COR-L47 (cell line): ENCODE data around the gene SLC25A19.
"Not testable (repeated sequence)": the region's sequence is repeated elsewhere in the genome, so short reads cannot be mapped to it uniquely, and the experiment has no call there.

Experiments
- DNase-seq: peaks from one replicate; lab custom pipeline; 2025; lab: John Stamatoyannopoulos, UW

The SLC25A19 gene

DNA sequence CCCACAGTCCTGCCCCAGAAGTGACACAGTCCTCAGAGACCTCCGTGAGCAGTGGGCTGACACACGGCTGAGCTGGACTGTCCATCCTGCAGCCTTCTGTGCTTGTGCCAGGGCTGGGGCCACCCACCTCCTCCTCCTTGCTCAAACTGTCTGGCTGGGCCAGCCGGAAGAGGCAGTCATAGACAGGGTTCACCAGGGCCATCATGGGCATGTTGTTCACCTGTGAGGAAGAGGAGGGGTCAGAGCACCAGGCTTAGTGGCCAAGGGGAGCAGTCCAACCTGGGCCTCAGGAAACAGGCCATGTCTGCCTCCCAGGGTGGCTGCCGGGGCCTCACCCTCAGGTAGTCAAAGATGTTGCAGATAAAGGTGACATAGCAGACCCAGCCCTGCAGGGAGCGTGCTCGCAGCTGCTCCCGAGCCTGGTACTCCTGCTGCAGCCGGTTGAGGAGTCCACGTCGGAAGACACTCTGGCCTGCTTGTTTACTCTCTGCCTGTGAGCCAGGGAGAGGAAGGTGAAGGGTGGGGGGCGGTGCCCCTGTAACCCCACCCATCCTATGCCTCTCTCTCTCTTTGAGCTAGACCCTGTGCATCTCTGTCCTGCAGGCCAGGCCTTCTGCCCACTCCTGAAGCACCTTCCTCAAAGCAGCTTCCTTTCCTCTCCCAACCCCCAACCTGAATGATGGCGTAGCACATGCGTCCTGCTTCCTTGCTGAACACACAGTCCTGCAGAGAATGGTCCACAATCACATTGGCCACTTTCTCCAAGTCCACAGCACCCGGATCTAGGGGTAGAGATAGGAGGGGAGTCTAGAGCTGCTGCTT is 21.6 kb downstream of the SLC25A19 start:
- DNase-seq: no peak

DNA sequence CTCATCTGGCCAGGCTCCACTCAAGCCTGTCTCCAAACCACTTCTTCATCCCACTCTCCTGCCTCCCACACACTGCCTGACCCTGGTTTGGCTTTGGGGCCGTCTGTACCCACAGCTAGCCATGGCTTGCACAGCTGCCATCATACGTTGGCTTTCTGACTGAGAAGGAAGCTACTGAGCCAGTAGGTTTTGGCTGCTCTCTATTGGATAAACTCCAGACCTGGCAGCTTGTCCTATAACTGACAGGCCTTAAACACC is 22.2 kb downstream of the SLC25A19 start:
- DNase-seq: no peak

DNA sequence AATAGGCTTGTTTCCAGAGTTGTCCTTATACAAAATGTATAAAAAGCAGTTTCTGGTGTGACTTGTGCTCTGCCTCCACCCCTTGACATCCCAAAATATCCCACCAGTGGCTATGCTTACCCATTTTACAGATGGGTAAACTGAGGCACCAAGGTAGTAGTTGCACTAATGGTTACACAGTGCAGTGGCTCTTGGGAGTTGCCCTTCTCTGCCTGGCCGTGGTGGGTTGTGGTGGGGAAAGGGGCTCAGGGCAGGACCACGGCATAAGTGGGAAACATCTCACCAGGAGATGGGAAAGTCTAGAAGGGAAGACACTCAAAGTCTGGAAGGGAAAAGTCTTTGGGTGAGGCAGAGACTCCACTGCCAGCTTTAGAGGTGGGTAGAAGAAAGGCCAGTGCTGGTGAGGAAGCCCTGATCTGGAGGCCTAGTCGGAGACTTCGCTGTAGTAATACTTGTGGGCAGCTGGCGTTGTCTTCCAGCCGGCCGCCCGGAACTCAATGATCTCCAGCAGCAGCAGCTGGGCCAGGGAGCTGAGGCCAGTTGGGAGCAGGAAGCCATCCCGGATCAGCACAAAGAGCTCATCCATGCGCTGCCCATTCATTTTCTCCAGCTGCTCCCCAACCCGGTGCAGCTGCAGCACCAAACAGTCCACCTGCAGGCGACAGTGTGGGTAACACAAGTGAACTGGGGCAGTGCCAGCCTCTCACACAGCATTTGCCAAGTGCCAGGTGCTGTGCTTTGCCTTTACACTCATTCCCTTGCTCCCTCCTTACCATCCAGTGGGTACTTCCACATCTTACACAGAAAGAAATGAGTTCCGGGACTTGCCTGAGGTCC is 22.7 kb downstream of the SLC25A19 start:
- DNase-seq: no peak

DNA sequence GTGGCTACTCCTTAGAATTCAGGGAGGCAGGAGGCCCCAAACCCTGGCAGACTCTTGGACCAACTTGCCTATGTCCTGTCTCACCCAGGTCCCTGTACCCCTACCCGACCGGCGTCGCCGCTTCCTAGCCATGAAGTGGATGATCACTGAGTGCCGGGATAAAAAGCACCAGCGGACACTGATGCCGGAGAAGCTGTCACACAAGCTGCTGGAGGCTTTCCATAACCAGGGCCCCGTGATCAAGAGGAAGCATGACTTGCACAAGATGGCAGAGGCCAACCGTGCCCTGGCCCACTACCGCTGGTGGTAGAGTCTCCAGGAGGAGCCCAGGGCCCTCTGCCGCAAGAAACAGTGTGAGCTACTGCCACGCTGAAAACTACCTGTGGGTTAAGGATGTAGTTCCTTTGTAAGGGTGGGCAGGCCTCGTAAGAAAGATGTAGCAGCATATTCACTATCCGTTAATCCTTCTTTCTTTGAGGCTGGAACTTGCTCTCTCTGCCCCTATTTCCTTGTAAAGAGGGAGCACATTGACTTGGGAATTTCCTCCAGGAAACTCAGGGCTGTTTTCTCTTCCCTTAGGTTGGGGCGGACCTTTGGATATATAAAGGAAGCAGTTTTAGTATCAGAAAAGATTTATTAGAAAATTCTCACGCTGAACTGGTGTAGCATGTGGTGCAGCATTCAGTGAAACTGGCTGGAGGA is 23.5 kb downstream of the SLC25A19 start:
- no peak for DNase-seq

DNA sequence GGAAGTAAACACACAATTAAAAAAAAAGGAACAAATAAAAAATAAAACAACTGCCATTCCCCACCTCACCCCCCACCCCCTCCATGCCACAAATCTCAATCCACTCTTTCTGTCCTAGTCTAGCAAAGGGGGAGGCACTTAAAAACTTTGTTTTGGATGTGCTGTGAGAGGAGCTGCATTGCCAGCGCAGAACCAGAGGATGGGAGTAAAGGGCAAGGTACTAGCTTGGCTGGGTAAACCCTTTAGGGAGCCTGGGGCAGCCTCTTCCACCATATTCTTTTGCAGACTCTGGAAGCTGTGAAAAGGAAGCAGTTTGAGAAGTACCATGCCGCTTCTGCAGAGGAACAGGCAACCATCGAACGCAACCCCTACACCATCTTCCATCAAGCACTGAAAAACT is 26.2 kb downstream of the SLC25A19 start:
- DNase-seq: no peak

DNA sequence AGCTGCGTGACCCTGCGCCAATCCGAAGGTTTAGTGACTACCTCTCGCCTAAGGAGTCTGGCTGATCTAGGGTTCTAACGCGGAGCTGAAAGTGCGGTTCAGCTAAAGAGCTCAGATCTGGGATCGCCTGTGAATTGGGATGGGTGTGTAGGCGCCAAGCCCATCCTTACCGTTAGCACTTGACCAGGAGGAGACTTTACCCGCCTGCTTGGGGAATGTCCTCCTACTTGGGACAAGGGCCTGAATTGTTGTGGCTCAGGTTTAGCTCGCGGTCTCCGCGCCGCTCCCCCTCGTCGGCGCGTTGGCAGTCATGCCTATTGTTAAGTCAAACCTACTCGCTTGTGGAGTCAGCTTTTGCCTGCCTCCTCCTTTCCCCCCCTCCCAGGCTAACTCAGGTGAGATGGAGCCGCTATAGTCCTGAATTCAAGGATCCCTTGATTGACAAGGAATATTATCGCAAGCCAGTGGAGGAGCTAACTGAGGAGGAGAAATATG is 27.1 kb downstream of the SLC25A19 start:
- DNase-seq: no peak

DNA sequence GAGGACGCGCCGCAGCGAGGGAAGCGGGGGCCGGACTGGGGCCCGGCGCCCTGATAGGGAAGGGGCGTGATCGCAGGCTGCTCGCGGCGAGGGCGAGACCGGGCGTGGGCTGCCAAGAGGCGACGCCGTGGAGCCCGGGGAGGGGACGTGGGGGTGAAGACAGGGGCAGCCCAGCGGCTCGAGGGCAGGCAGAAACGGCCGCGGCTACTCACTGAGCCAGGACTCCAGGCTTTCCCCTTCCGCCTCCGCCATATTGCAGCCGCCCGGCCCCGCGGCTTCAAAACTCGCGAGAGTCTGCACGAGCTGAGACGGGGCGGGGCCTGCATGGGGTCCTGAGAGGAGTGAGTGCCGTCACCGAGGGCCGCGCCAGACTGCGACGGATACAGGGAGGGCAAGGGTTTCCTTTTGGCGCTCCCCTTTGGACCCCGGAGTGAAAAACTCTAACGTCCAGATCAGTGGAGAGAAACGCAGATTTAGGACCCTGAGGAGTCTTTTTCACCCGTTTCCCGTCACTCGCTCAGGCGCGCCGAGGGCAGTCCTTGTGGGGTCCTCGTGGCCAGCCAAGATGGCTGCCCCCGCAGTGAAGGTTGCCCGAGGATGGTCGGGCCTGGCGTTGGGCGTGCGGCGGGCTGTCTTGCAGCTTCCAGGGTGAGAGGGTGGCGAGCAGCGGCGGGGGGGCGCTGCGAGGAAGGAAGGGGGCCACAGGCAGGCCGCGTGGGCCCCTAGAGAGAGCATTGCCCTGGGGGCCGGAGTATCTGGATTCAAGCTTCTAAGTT is 27.7 kb downstream of the SLC25A19 start, which contains the start of the genes GGA3 and MRPS7:
Gene GGA3, minus strand, starts transcription at position 271 of the 776 bp plus-strand sequence. Its CDS starts 19 bp downstream, at position 252.
Gene MRPS7, plus strand, starts transcription at position 544 of the 776 bp plus-strand sequence. Its CDS starts 22 bp downstream, at position 566.
- peak; percentile 94 for DNase-seq

DNA sequence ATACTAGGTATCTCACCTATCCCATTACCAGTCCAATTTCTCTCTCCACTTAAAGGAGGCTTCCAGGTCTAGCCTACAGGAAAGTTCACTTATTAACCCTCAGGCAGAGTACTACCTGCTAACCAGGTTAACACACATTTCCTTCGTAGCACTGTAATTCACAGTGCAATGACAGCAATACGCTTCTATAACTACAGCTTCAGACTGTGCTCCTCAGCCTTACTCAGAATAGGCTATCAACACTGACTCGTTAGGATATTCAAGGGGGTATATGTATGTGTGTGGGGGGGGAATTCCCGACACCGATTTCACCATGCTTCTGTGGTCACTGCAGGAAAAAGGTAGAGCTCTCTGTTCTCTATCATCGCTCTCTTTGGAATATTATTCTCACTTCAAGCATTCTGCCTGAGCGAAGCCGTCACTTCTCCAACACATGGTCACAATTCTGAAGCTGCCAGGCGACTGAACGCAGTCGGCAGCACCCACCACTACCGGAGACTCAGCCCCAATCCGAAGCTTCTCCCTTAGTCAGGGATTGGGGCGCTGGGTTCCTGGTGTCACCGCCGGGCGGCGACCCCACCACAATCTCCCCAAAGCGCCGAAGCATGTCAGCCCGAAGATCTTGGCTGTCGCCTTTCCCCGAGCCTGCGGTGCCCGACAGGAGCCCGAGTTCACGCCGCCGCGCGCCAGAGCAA is 28.4 kb downstream of the SLC25A19 start:
- no peak for DNase-seq

DNA sequence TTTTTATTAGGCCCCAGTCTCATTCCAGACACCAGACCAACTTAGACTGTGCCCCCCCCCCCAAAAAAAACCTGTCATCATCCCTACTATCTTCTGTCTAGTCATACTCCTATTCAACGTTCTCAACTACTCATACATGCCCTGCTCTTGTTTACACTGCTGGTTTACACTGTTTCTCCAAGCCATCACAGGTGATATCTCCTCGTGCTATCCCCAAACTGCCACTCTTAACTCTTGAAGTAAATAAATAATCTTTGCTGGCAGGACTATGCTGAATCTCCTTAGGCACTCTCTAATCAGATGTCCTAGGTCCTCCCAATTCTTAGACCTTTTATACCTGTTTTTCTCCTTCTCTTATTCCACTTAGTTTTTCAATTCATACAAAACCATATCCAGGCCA is 32.0 kb downstream of the SLC25A19 start:
- not testable (repeated sequence) for DNase-seq

DNA sequence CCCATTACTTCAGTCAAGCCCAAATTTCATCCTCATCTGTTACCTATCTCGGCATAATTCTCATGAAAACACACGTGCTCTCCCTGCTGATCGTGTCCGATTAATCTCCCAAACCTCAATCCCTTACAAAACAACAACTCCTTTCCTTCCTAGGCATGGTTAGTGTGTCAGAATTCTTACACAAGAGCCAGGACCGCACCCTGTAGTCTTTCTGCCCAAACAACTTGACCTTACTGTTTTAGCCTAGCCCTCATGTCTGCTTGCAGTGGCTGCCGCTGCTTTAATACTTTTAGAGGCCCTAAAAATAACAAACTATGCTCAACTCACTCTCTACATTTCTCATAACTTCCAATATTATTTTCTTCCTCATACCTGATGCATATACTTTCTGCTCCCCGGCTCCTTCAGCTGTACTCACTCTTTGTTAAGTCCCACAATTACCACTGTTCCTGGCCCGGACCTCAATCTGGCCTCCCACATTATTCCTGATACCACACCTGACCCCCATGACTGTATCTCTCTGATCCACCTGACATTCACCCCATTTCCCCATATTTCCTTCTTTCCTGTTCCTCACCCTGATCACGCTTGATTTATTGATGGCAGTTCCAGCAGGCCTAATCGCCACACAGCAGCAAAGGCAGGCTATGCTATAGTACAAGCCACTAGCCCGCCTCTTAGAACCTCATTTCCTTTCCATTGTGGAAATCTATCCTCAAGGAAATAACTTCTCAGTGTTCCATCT is 33.1 kb downstream of the SLC25A19 start:
- DNase-seq: not testable (repeated sequence)

DNA sequence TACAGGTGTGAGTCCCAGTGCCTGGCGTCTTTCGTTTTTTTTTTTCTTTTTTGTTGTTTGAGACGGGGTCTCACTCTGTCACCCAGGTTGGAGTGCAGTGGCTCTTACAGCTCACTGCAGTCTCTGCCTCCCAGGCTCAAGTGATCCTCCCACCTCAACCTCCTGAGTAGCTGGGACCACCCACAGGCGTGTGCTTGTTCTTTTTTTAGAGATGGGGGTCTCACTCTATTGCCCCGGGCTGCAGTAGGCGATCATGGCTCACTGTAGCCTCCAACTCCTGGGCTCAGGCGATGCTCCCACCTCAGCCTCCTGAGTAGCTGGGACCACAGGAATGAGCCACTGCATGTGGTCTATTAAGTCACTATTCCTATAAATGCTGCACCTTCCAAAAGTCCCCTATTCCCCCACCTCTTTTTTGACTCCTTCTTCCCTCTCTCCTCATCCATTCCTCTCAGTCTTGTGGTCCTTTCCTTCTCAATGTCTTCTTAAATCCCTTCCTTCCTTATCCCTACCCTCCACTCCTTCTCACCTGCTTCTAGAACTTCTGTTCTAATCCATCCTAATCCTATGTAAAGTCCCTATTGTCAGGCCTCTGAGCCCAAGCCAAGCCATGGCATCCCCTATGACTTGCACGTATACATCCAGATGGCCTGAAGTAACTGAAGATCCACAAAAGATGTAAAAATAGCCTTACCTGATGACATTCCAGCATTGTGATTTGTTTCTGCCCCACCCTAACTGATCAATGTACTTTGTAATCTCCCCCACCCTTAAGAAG is 37.0 kb downstream of the SLC25A19 start:
- no peak for DNase-seq

DNA sequence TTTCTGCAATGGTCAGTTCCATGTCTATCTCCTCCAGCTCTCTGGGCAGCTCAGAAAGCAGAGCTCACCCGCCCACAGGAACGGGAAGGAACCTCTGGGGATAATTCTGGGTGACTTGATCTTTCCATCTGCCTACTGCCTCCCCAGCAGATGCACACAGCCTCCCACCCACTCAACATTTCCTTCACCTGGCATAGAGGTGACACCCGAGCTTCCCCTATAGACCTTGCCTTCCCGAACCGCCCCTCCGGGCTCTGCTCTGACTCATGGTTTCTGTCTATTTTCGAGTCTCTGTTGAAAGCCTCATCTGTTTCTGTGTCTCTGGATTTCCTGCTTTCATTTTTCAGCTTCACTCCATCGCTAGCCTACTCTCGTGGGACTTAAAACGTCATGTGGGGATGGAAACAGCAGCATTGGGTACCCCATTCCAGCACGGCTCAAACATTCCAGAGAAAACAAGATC is 39.2 kb downstream of the SLC25A19 start:
- no peak for DNase-seq

DNA sequence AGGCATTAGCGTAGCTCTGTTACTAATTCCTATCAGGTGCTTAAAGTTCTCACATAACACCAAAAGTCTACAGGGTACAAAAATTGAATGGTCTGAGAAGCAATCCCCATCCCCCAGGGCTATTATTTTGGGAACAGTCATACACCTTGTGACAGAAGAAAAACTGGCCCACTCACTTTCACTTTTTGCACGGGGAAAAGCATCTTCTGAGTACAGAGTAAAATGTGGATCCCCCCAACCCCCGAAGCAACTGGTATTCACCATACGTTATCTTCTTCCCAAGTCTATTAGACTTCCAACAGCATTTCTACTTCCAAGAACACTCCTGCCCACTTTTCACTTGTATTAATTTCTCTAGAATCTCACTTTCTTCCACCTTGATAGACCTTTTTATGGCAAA is 39.7 kb downstream of the SLC25A19 start:
- no peak for DNase-seq

DNA sequence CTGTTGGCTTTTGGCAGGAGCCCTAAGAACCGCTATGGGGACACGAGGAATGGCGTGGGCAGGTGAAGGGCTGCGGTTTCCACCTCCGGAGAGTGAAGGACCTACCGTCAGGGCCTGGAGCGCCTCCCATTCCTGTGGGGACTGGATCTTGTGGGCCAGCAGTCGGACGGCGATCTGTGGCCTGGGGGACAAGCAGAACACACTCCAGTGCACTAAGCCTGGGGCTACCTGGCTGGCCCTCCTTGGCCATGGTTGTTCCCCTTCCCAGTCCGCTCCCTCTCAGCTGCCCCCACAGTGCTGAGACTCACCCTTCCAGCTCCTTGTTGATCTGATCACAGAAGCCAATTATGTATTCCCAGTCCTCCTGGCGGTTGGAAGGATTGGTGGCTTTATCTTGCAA is 42.8 kb downstream of the SLC25A19 start:
- DNase-seq: no peak

DNA sequence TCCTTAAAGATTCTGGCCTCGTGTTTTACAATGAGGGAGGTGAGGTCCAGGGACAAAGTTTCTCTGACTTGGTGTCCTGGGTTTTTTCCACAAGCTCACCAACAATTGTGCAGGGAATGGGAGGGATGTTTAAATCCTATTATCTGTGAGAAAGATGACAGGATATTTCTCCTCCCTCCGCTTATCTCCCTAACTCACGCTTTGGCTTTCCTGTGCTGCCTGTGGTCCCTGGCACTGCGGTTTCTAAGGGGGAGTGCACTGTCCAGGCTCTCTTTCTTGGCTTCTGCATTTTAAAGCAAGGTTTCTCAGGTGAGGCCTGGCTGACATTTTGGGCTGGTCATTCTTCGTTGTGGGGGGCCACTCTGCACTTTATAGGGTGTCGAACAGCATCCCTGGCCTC is 44.2 kb downstream of the SLC25A19 start:
- no peak for DNase-seq

DNA sequence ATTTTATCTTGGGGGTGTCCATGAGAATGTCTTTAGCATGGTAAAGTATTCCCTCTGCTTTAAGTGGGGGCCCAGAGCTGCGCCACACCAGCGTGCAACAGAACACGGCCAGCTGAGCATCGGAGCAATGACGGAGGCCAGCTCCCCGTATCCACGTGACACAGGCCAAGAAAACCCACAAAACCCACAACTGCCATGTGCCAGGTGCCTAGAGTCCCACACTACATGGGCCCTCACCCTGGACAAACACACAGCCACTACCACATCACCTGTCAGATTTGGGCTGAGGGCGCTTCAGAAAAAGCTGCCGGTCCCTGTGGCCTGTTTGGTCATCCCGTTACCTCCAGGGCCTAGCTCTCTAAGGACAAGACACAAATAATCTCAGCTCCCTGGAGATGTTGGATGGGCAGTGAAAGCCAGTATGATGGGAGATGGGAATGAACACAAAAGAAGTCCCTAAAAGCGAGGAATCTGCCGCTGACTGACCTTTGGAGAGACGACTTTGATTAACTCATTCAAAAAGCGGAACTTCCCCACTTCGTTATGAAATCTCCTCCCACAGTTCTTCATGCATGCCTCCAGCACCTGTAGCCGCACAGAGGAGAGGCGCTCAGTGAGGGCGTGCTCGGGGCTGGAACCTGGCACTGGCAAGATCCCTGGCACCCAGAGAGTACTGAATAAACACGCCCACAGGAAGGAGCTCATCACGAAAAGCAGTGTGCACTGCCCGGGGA is 44.9 kb downstream of the SLC25A19 start:
- DNase-seq: no peak

DNA sequence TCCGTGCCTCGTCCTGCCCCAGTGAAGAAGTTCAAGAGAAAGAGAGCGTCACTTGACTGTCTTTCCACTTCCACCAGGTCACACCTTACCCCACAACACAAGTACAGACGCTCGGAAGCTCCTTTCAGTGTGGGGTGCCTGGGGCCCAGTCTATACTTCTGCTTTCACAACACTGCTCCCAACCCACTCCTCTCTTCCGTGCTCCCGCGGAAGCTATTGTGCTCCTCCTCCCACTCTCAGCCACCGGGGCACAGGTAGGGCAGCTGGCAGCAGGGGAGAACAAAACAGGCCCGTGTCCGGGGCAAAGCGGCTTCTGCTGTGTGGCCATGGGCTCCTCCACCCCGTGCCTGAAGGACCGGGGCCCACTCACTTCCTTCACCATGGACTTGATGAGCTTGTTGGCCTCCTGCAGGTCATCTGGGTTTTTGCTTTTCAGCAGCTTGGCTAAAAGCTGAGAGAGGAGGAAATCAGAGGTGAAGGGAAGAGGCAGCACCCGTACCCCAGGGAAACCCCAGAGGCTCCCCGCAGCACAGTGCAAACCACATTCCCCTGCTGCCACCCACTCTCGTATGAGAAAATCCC is 46.7 kb downstream of the SLC25A19 start:
- DNase-seq: no peak

DNA sequence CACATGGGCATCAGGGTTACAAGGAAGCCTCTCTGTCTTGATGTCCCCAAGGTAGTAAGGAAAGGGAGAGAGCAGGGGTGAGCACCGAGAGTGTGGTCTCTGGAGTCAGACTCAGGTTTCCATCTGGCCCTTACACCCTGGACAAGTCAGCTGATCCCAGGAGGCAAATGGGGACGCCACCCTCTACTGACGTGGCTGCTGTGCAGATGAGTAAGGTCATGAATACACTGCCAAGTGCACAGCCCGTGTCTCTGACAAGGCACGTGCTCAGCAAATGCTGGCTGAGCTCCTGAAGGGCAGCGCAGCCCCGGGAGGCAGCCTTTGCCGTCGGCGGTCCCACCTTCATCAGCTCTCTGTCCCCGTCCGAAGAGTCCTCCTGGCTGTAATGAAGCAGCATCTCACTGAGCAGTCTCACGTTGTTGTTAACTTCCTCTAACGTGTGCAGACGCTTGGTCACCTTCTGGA is 47.2 kb downstream of the SLC25A19 start:
- DNase-seq: no peak
